Transverse colon (tissue), 4 donors: Measurements from ENCODE around the gene C16orf92. TPM values are rescaled to one million over a fixed set of nuclear protein-coding genes. Genes with fewer than 3 reads are reported as not detected.

Experiments
- DNase-seq: peaks from one replicate; pipeline ENCODE4 v3.0.0-alpha.2; 2019
- H3K27ac ChIP-seq, 4 donors: fragments of 200-600 bp; sonication (generic); 2 replicates each; pipeline ENCODE4 v1.5.1; 2016 to 2018; ENCODE audit warnings: inconsistent platforms in 4 of 4
- H3K27me3 ChIP-seq: fragments of 200-600 bp; sonication (generic); 2 replicates; pipeline ENCODE4 v1.5.1; 2017; ENCODE audit warnings: inconsistent platforms
- H3K36me3 ChIP-seq, 4 donors: fragments of 200-600 bp; sonication (generic); 2 replicates each; pipeline ENCODE4 v1.5.1; 2017 to 2019; ENCODE audit warnings: inconsistent platforms in 4 of 4
- H3K4me1 ChIP-seq, 4 donors: fragments of 200-600 bp; sonication (generic); 2 replicates each; pipeline ENCODE4 v1.5.1; 2017 to 2020; ENCODE audit warnings: inconsistent platforms in 4 of 4
- H3K4me3 ChIP-seq, 4 donors: fragments of 200-600 bp; sonication (generic); 1 replicate in 1 of 4; 2 replicates in 3 of 4; pipeline versions ENCODE4 v1.5.1 to v1.6.1; 2017 to 2019; ENCODE audit warnings: inconsistent platforms in 4 of 4
- H3K9me3 ChIP-seq, 2 donors: fragments of 200-600 bp; sonication (generic); 2 replicates each; pipeline ENCODE4 v1.5.1; 2017 to 2019; ENCODE audit warnings: inconsistent platforms in 2 of 2
- CTCF ChIP-seq, 5 experiments: fragments of 200-600 bp in 3 of 5; fragments of 450-650 bp in 2 of 5; sonication (generic) in 3 of 5; IDR thresholded peaks; 1 replicate in 2 of 5; 2 replicates in 3 of 5; pipeline ENCODE4 v1.5.1; 2016 to 2017; ENCODE audit warnings: antibody characterized with exemption in 5 of 5, inconsistent platforms in 3 of 5, mild to moderate bottlenecking in 2 of 5, moderate library complexity in 1 of 5
- EP300 ChIP-seq: sonication (generic); formaldehyde crosslinking; IDR thresholded peaks from one replicate; pipeline ENCODE4 v1.6.1; 2017; ENCODE audit warnings: antibody characterized with exemption, low read depth
- POLR2A ChIP-seq: fragments of 450-650 bp; IDR thresholded peaks from one replicate; pipeline ENCODE4 v1.6.1; 2016; ENCODE audit warnings: antibody characterized with exemption, mild to moderate bottlenecking, moderate library complexity
- POLR2AphosphoS5 ChIP-seq, 3 donors: sonication (generic); formaldehyde crosslinking; IDR thresholded peaks; one replicate each; pipeline ENCODE4 v1.6.1; 2016; ENCODE audit warnings: antibody characterized with exemption in 3 of 3
- WGBS, 2 donors: methylation state at CpG; one replicate each; pipeline ENCODE4 v1.1.5; 2018; ENCODE audit warnings: low coverage in 1 of 2; 5-methylcytosine and 5-hydroxymethylcytosine counted together
- in situ Hi-C, 4 donors: fragments of 200-750 bp; cut with MboI; loops; one replicate each; pipeline versions ENCODE4 v1.15.0 to v1.15.1; 2017; ENCODE audit warnings: low sequenced_read_pairs in 3 of 4, low pct_ligation_motif_present in 1 of 4, low pct_unique_long_range_greater_than_20kb in 1 of 4
- intact Hi-C: fragments of 100-400 bp; cut with DNase I; formaldehyde crosslinking; loops from one replicate; pipeline ENCODE4 v1.15.1; 2023; ENCODE audit warnings: low total_unique reads
- total RNA-seq, 4 donors: library from RNA; depleted of rRNA; stranded (reverse); fragments of >200 nt; gene quantifications; one replicate each; pipeline ENCODE4 v1.1.0, GENCODE V29; 2016

Gene C16orf92
- total RNA-seq, 4 donors from 2014 or later, result not detected

- intact Hi-C loops, result no loop called here
- Histone ChIP-seq H3K36me3 (peaks cover 0 to 85% (median 37%) of the 10 kb centered on the region in 4 donors), H3K4me3 (no peak overlapping the region), H3K4me1 (no peaks in the 10 kb centered on the region), H3K27ac (no peak overlapping the region), H3K27me3 (no peaks in the 10 kb centered on the region), H3K9me3 (no peaks in the 10 kb centered on the region)
- TF ChIP-seq POLR2A, result no peak
- TF ChIP-seq EP300, result no peak
- TF ChIP-seq POLR2AphosphoS5 (IDR thresholded peaks at IDR 0.05), result no peak
- TF ChIP-seq CTCF (IDR thresholded peaks at IDR 0.05), result no peak
- WGBS, 2 donors, result 90% methylated on average over 24 of the region's 24 CpGs; no CpG with 5 or more reads in 1 of the 2 donors
- in situ Hi-C loops, result no loop called here
- no peak for DNase-seq
These were observed 40.2 kb upstream of the C16orf92 start for GRCh38 chr16:29982560-29983419.

- in situ Hi-C loops, result no loop called here
- WGBS, 2 donors, result 63 to 89% methylated on average over 2 to 12 of the region's 12 CpGs
- Histone ChIP-seq H3K9me3 (no peaks in the 10 kb centered on the region), H3K36me3 (peaks cover 0 to 83% (median 40%) of the 10 kb centered on the region in 4 donors), H3K27ac (no peak overlapping the region), H3K4me3 (no peak overlapping the region), H3K4me1 (no peaks in the 10 kb centered on the region), H3K27me3 (no peaks in the 10 kb centered on the region)
- TF ChIP-seq EP300, result no peak
- no peak for TF ChIP-seq POLR2A
- TF ChIP-seq CTCF (IDR thresholded peaks at IDR 0.05), result no peak
- TF ChIP-seq POLR2AphosphoS5 (IDR thresholded peaks at IDR 0.05), result no peak
- DNase-seq, result no peak
- intact Hi-C loops, result no loop called here
These were observed 39.4 kb upstream of the C16orf92 start for GRCh38 chr16:29983420-29984136.

- peaks cover 0 to 77% (median 38%) of the 10 kb centered on the region in 4 donors for H3K36me3 ChIP-seq
- H3K27ac ChIP-seq, result no peak overlapping the region
- TF ChIP-seq POLR2A (no peak), POLR2AphosphoS5 (IDR thresholded peaks at IDR 0.05) (no peak), CTCF (IDR thresholded peaks at IDR 0.05) (no peak), EP300 (no peak)
- 89% methylated on average over 6 of the region's 6 CpGs; no CpG with 5 or more reads in 1 of the 2 donors for WGBS, 2 donors
- H3K4me3 ChIP-seq, result no peak overlapping the region
- in situ Hi-C loops, result no loop called here
- no peaks in the 10 kb centered on the region for H3K27me3 ChIP-seq
- intact Hi-C loops, result no loop called here
- DNase-seq, result no peak
- H3K4me1 ChIP-seq, result peaks cover 0 to 3% (median 0%) of the 10 kb centered on the region in 4 donors
- H3K9me3 ChIP-seq, result no peaks in the 10 kb centered on the region
These were observed 38.7 kb upstream of the C16orf92 start for GRCh38 chr16:29984137-29984763.

GRCh38 chr16:29984764-29985147 lies 38.2 kb upstream of the C16orf92 start:
- intact Hi-C loops (no loop called here), in situ Hi-C loops (no loop called here)
- 80 to 90% methylated on average over 1 to 5 of the region's 5 CpGs for WGBS, 2 donors
- Histone ChIP-seq H3K36me3 (peaks cover 0 to 76% (median 36%) of the 10 kb centered on the region in 4 donors), H3K4me1 (peaks cover 0 to 8% (median 2%) of the 10 kb centered on the region in 4 donors), H3K9me3 (no peaks in the 10 kb centered on the region), H3K27ac (no peak overlapping the region), H3K4me3 (no peak overlapping the region), H3K27me3 (no peaks in the 10 kb centered on the region)
- DNase-seq, result no peak
- TF ChIP-seq EP300 (no peak), POLR2A (no peak), CTCF (IDR thresholded peaks at IDR 0.05) (no peak), POLR2AphosphoS5 (IDR thresholded peaks at IDR 0.05) (no peak)
